OCI-LY3 (cell line): ENCODE measurements around the gene C2orf72.

Source experiments
- EZH2phosphoT487 ChIP-seq: fragments of 200-600 bp; shearing (Covaris generic); IDR thresholded peaks from 2 replicates; pipeline ENCODE4 v1.6.1; 2018; ENCODE audit warnings: antibody characterized with exemption, mixed run types, low read depth
- TF ChIP-seq, protein P1 (sequence below): fragments of 200-600, 300-600 bp; sonication (generic); IDR thresholded peaks from 2 replicates; pipeline ENCODE4 v1.5.1; 2014; ENCODE audit warnings: antibody characterized with exemption, low read length, low read depth

DNA sequence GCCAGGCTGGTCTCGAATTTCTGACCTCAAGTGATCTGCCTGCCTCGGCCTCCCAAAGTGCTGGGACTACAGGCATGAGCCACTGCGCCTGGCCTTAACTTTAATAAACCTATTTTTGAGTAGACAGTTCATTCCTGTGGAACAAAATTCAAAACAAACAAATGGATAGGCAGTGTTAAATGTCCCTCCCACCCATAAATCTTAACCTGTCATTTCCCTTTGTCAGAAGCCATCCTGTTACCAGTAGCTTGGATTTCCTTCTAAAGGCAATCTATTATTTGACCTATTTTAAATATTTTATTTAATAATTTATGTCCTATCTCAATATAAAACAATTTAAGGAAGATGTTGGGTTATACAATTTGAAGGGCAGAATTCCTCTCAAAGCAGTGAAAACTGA is 6.6 kb upstream of the C2orf72 start:
- TF ChIP-seq, protein P1, sequence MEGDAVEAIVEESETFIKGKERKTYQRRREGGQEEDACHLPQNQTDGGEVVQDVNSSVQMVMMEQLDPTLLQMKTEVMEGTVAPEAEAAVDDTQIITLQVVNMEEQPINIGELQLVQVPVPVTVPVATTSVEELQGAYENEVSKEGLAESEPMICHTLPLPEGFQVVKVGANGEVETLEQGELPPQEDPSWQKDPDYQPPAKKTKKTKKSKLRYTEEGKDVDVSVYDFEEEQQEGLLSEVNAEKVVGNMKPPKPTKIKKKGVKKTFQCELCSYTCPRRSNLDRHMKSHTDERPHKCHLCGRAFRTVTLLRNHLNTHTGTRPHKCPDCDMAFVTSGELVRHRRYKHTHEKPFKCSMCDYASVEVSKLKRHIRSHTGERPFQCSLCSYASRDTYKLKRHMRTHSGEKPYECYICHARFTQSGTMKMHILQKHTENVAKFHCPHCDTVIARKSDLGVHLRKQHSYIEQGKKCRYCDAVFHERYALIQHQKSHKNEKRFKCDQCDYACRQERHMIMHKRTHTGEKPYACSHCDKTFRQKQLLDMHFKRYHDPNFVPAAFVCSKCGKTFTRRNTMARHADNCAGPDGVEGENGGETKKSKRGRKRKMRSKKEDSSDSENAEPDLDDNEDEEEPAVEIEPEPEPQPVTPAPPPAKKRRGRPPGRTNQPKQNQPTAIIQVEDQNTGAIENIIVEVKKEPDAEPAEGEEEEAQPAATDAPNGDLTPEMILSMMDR, result no peak
- TF ChIP-seq EZH2phosphoT487, result no peak
